Stomach (tissue), 4 donors: ENCODE results near the gene NCOA1.

ENCODE experiments used
- CTCF ChIP-seq, 7 experiments: fragments of 450-650 bp in 4 of 7; fragments of 200-600 bp in 3 of 7; sonication (generic) in 3 of 7; IDR thresholded peaks; one replicate each; pipeline ENCODE4 v1.5.1; 2016 to 2019; ENCODE audit warnings: antibody characterized with exemption in 7 of 7, control low read depth in 2 of 7, mild to moderate bottlenecking in 1 of 7
- EP300 ChIP-seq: sonication (generic); formaldehyde crosslinking; IDR thresholded peaks from one replicate; pipeline ENCODE4 v1.6.1; 2017; ENCODE audit warnings: antibody characterized with exemption
- POLR2AphosphoS5 ChIP-seq, 3 donors: sonication (generic); formaldehyde crosslinking; IDR thresholded peaks; one replicate each; pipeline ENCODE4 v1.6.1; 2016; ENCODE audit warnings: antibody characterized with exemption in 3 of 3

DNA sequence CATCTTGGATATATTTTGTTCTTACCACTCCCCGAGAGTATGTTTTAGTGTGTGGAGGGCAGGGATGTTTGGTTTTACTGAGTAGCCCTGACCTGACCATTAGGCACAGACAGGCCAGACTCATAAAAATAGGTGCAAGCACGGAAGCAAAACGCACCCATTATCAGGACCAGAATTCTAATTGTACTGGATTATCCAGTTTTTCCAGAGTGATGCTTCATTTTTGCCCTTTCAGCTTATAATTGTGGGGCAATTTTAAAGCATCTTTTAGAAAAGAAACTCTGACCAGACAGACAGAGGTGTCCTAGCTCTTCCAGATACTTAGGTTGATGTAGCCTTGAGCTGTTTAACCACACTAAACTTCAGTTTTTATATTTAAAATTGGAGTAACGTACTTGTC lies 4.4 kb downstream of the NCOA1 start:
- TF ChIP-seq CTCF (IDR thresholded peaks at IDR 0.05) (no peak), POLR2AphosphoS5 (IDR thresholded peaks at IDR 0.05) (no peak), EP300 (no peak)
